ENCODE measurements around the gene SLC35G6. TPM values are rescaled to one million over a fixed set of nuclear protein-coding genes. Genes with fewer than 3 reads are reported as not detected.
"Not testable (repeated sequence)": the region's sequence is repeated elsewhere in the genome, so short reads cannot be mapped to it uniquely, and the experiment has no call there.

SLC35G6 gene
- under 1 TPM in 1 of 3 donors, not detected in 2; 0.10 TPM for polyA plus RNA-seq (ENCODE audit: insufficient read length in 3 of 3)

DNA sequence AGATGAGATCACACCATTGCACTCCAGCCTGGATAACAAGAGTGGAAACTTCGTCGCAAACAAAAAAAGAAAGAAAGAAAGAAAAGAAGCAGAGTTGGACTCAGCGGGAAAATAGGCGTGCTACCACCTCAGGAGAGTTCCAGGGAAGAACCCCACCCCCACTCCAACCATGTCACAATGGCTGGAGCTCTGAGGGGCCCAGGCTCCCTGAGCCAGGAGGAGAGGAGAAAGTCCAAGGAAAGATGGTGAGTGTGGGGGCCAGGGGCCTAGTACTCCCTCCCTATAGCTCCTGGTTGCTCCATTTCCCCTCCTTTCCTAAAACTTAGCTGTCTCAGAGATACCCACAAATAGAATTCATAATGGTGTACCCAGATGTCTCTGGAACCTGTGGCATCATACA is at the start of gene SLC35G6:
SLC35G6 (plus strand) TSS at position 172 of the 400 bp plus-strand sequence; CDS start at position 243, 71 bp downstream.
- DNase-seq (ENCODE audit: low read depth in 3 of 3, low spot score in 2 of 3), result not testable (repeated sequence)

- DNase-seq (ENCODE audit: low read depth in 3 of 3, low spot score in 2 of 3), result no peak
Measured at GRCh38 chr17:7432296-7432695, 49.0 kb upstream of the SLC35G6 start.

DNA sequence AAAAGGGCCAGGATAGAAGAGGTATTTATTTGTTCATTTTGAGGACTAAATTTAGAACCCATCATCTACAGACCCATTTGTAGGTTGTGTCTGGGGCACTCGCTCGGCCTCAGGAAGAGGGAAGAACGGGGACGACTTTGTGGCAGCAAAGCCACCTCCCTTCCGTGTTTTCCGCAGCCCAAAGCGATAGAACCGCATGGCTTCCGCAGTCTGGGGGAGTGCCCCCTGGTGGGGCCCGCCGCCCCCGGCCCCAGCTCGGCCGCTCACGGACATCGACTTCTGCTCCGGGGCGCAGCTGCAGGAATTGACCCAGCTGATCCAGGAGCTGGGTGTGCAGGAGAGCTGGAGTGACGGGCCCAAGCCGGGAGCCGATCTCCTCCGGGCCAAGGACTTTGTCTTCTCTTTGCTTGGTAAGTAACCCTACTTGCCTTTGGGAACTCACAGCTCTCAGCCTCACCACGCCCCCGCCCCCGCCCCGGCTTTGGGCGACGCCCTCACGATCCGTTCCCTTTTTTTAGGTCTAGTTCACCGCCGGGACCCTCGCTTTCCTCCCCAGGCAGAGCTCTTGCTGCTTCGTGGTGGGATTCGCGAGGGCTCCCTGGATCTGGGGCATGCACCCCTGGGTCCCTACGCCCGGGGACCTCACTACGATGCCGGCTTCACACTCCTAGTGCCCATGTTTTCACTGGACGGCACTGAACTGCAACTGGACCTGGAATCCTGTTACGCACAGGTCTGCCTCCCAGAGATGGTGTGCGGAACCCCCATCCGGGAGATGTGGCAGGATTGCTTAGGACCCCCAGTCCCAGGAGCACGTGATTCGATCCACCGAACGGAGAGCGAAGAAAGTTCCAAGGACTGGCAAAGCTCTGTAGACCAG is 45.3 kb upstream of the SLC35G6 start:
- no peak for DNase-seq (ENCODE audit: low read depth in 3 of 3, low spot score in 2 of 3)

GRCh38 chr17:7436556-7437368 is 44.5 kb upstream of the SLC35G6 start:
- no peak for DNase-seq (ENCODE audit: low read depth in 3 of 3, low spot score in 2 of 3)

DNA sequence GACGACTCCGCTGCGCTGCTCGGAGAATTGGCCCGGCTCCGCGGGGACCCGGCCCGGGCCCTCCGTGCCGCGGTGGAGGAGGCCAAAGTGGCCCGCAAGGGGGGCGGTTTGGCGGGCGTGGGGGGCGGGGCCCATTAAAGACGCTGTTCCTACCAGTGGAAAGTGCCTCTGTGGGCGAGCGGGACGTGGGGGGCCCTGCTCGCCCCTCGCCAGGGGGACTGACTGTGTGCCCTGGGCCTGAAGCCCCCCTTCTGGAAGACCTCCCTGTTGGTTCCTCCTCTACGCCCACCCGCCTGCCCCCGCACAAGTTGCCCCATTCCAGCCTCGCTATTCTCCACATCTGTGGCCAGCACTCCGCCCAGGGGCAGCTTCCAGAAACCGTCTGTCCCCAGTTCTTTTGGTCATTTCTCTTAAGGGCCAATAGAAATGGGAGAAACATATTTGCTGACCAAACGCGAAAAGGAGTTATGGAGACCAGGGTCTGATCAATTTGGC is 43.8 kb upstream of the SLC35G6 start:
- DNase-seq (ENCODE audit: low read depth in 3 of 3, low spot score in 2 of 3), result no peak

DNA sequence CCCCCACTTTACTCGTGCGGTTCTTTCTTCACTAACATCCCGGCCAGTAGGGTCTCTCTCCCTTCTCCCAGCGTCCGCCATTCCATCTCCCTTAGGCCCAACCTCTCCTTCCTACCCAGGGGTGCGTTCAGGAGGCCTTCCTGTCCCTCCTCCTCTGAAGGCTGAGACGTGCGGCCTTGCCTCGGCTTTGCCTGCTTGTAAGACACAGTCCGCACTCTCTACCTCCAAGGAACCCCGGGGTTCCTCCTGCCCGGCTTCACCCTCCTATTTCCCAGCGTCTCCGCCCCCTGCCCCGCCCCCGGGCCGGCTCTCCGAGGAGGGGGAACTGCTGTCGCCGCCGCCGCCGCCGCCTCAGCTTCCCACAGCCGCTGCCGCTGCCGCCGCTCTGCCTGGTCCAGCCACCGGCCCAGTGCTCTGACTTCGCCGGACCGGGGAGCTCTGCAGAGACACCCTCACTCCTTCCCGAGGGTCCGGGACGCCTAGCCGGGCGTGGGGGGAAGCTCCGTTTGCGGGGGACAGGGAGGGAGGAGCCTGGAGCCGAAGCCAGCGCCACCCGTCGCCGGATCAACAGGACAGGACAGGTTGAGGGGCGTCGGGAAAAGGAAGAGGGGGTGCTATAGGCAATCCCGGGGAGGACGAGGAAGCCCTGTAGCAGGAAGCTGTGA is 43.2 kb upstream of the SLC35G6 start:
- no peak for DNase-seq (ENCODE audit: low read depth in 3 of 3, low spot score in 2 of 3)

- DNase-seq (ENCODE audit: low read depth in 3 of 3, low spot score in 2 of 3), result no peak
Measured at GRCh38 chr17:7438656-7439460, 42.4 kb upstream of the SLC35G6 start.

GRCh38 chr17:7439462-7440112 is 41.7 kb upstream of the SLC35G6 start, which contains the start of gene FGF11:
FGF11 (plus strand) TSS chr17:7439512; CDS start chr17:7439621, 109 bp downstream.
- DNase-seq (ENCODE audit: low read depth in 3 of 3, low spot score in 2 of 3), result no peak

- no peak for DNase-seq (ENCODE audit: low read depth in 3 of 3, low spot score in 2 of 3)
Measured at GRCh38 chr17:7440113-7440833, 41.0 kb upstream of the SLC35G6 start.

DNA sequence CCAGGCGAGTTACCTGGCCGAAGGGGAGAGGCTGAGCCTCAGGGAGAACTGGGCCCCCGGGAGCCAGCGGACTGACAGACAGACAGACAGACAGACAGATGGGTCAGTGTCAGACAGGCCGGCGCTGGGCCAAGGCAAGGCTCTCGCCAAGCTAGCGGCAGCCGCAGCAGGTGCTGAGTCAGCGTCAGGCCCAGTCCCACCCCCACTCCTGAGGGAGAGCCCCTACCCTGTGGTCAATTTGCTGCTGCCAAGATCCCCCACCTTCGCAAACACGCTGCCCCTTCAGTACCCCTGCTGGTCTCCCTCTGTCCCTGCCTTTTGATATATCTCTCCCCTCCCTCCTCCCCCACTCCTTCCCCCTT is 40.4 kb upstream of the SLC35G6 start:
- no peak for DNase-seq (ENCODE audit: low read depth in 3 of 3, low spot score in 2 of 3)

DNA sequence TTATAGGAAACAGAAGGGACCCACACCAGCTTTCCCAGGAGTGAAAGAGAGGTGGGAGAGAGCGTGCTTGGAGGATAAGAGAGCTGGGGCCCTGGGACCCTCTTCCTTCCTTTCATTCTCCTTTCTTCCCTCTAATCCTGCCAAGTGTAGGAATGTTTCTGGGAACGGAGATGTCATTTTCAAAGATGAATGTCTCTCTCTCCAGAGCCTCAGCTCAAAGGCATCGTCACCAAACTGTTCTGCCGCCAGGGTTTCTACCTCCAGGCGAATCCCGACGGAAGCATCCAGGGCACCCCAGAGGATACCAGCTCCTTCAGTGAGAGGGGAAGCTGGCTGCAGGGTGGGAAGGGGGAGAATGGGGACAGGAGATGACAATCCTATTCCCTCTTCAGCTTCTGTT is 40.0 kb upstream of the SLC35G6 start:
- no peak for DNase-seq (ENCODE audit: low read depth in 3 of 3, low spot score in 2 of 3)

DNA sequence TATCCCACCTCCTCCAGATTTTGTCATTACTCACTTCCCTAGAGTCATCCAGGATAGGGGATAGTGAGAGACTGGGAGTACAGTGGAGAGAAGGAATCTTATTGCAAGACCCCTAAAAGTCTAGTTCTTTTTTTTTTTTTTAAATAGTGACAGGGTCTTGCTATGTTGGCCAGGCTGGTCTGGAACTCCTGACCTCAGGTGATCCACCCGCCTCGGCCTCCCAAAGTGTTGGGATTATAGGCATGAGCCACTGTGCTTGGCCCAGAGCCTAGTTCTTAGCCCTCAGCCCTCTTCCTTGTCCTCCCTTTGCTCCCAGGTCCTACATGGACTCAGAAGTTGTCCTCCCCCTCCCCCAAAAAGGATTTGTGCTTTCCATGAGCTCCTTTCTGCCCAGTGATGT is 39.1 kb upstream of the SLC35G6 start:
- DNase-seq (ENCODE audit: low read depth in 3 of 3, low spot score in 2 of 3), result no peak

DNA sequence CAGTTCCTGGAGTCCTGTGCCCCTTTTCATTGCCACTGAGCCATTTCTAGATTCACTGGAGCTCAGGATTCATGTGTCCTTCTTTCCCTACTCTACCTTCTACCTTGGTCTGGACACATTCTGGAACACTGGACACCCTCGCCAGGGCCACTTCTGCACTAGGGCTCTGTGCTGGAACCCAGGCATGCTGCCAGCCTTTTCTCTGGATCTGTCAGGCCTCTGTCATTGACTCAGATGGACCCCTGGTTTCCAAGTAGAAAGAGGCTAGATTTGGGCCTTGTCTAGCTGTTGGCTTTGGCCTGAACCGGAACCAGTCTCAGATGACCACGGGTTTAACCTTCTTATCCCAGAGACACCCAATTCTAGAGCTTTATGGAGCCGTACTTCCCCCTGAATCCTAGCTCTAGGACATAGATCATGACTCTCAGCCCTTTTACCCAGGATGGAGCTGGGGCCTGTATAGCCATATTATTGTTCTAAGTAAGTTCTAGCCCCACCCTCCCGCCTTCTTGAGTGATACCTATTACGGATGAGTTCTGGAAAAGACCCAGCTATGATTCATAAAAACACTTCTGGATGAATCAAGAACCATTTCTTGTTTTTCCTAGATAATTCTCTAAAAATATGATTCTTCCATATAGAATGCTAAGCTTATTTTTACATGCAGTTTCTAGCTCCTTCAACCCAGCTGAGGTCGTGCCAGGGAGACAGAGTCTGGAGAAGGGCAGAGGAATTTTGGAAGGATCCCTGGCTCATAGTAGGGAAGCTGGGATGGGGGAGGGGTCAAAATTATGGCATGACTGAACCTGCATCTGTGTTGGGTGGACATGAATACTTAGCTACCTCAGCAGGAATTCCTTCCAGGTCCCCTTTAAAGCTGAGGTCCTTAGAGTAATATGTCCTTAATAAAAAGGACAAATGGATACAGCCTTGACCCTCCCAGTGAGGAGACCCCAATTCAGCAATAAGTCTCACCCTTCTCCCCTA is 37.5 kb upstream of the SLC35G6 start:
- no peak for DNase-seq (ENCODE audit: low read depth in 3 of 3, low spot score in 2 of 3)

GRCh38 chr17:7444682-7445618 is 36.3 kb upstream of the SLC35G6 start, which contains the start of gene CHRNB1:
CHRNB1 (plus strand) TSS chr17:7445061; CDS start chr17:7445128, 67 bp downstream.
- no peak for DNase-seq (ENCODE audit: low read depth in 3 of 3, low spot score in 2 of 3)

DNA sequence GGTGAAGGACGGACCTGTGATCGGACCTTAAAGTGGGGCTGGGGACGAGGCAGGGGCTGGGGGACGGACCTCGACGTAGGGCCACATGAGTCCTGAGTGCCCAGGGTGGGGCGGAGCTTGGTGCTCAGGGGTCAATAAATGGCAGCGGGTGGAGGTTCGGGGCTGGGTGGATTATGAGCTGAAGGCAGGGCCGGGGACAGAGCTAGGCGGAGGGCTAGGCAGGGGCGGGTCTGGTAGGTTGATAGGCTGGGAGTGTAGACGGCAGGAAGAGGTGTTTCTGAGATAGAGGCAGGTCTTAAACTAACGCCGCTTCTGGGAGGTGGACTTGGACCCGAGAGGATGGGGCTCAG is 35.7 kb upstream of the SLC35G6 start:
- no peak for DNase-seq (ENCODE audit: low read depth in 3 of 3, low spot score in 2 of 3)

GRCh38 chr17:7448461-7448860 is 32.8 kb upstream of the SLC35G6 start:
- no peak for DNase-seq (ENCODE audit: low read depth in 3 of 3, low spot score in 2 of 3)

Measured in right renal cortex interstitium (tissue), 3 donors.